K562 (cell line): ENCODE results near the gene FOXI1. TPM values are rescaled to one million over a fixed set of nuclear protein-coding genes. Genes with fewer than 3 reads are reported as not detected.

Experiments used
- CC2D1A ChIP-seq: fragments of 450-650 bp; IDR thresholded peaks from 2 replicates; pipeline ENCODE4 v1.6.1; 2017; ENCODE audit warnings: mild to moderate bottlenecking
- GTF2E2 ChIP-seq: fragments of 200-800 bp; sonication (Bioruptor generic); IDR thresholded peaks from 2 replicates; pipeline ENCODE4 v1.6.1; 2016; ENCODE audit warnings: missing genetic modification characterization, missing compliant biosample characterization
- KHSRP ChIP-seq: fragments of 450-650 bp; IDR thresholded peaks from 2 replicates; pipeline ENCODE4 v1.6.1; 2017
- MEIS2 ChIP-seq: fragments of 450-650 bp; IDR thresholded peaks from 2 replicates; pipeline ENCODE4 v1.6.1; 2014; ENCODE audit warnings: mild to moderate bottlenecking; ENCODE audit not compliant: partially characterized antibody
- NBN ChIP-seq: fragments of 450-650 bp; IDR thresholded peaks from 2 replicates; pipeline ENCODE4 v1.6.1; 2016; ENCODE audit warnings: low read depth, mild to moderate bottlenecking
- NCOA6 ChIP-seq: fragments of 450-650 bp; IDR thresholded peaks from 2 replicates; pipeline ENCODE4 v1.6.1; 2017; ENCODE audit warnings: mild to moderate bottlenecking
- NEUROD1 ChIP-seq: fragments of 150-350 bp; IDR thresholded peaks from 2 replicates; pipeline ENCODE4 v1.6.1; 2014; ENCODE audit warnings: borderline replicate concordance, low read length, low read depth; ENCODE audit not compliant: partially characterized antibody
- NR4A1 ChIP-seq, 2 experiments: fragments of 250-450 bp in 1 of 2; fragments of 450-650 bp in 1 of 2; sonication (Bioruptor Pico) in 1 of 2; IDR thresholded peaks; 2 replicates each; pipeline versions ENCODE4 v1.4.0 to v1.6.1; 2016 to 2020; ENCODE audit warnings: mild to moderate bottlenecking in 2 of 2, missing compliant biosample characterization in 1 of 2, missing genetic modification characterization in 1 of 2, moderate library complexity in 1 of 2
- PTBP1 ChIP-seq: fragments of 200-400 bp; formaldehyde crosslinking; IDR thresholded peaks from 2 replicates; pipeline ENCODE4 v1.6.1; 2017; ENCODE audit warnings: low read depth, low read length
- SMAD1 ChIP-seq: fragments of 150-350 bp; IDR thresholded peaks from 2 replicates; pipeline ENCODE4 v1.6.1; 2014; ENCODE audit warnings: low read length, low read depth; ENCODE audit not compliant: partially characterized antibody
- TCF3 ChIP-seq: sonication (generic); formaldehyde crosslinking; IDR thresholded peaks from 2 replicates; pipeline ENCODE4 v1.4.0; 2020; ENCODE audit warnings: mild to moderate bottlenecking, missing genetic modification reagents
- TEAD2 ChIP-seq: fragments of 450-650 bp; IDR thresholded peaks from 2 replicates; pipeline ENCODE4 v1.6.1; 2016; ENCODE audit warnings: missing genetic modification characterization, control low read depth, missing compliant biosample characterization
- ZBTB12 ChIP-seq: fragments of 250-450 bp; sonication (Bioruptor Pico); IDR thresholded peaks from 2 replicates; pipeline ENCODE4 v1.4.0; 2020
- ZNF518B ChIP-seq: fragments of 250-450 bp; sonication (Bioruptor Pico); IDR thresholded peaks from 2 replicates; pipeline ENCODE4 v1.5.0; 2021; ENCODE audit warnings: mild to moderate bottlenecking, moderate library complexity
- ZNF57 ChIP-seq: fragments of 450-650 bp; formaldehyde crosslinking; IDR thresholded peaks from 2 replicates; pipeline ENCODE4 v1.4.0; 2020; ENCODE audit warnings: mild to moderate bottlenecking, moderate library complexity
- polyA plus RNA-seq, 8 experiments: library from polyadenylated mRNA; depleted of rRNA in 4 of 8; stranded (reverse) in 5 of 8; unstranded in 3 of 8; fragments of >200 nt; fragmentation: Nextera tagmentation in 2 of 8; fragmentation: Illumina TruSeq in 1 of 8; extraction: Ambion mirVana in 2 of 8; extraction: Trizol in 1 of 8; gene quantifications; 2 replicates each; pipeline versions ENCODE4 v1.2.1 to v1.2.3, GENCODE V29; 2011 to 2014; ENCODE audit warnings: inconsistent platforms in 1 of 8, missing spikeins in 1 of 8
- total RNA-seq, 7 experiments: library from RNA; depleted of rRNA in 6 of 7; stranded (reverse); fragments of >200 nt in 6 of 7; fragmentation: Illumina TruSeq in 2 of 7; extraction: Trizol in 2 of 7; gene quantifications; 2 replicates each; pipeline versions ENCODE4 v1.2.1 to v1.2.3, GENCODE V29; 2011 to 2021; ENCODE audit warnings: low replicate concordance in 1 of 7
- TF ChIP-seq, protein P1 (sequence below): fragments of 450-650 bp; formaldehyde crosslinking; IDR thresholded peaks from 2 replicates; pipeline ENCODE4 v1.4.0; 2020; ENCODE audit warnings: mild to moderate bottlenecking, moderate library complexity
- TF ChIP-seq, protein P2 (sequence below): fragments of 150-350 bp; conservative IDR thresholded peaks from 2 replicates; pipeline ENCODE4 v1.6.1; 2014; ENCODE audit warnings: low read length

The FOXI1 gene
- total and polyA plus RNA-seq, 9 of the 15 experiments (the other 6 are each of a cell fraction or from before 2014, with no cell fraction given): not detected

DNA sequence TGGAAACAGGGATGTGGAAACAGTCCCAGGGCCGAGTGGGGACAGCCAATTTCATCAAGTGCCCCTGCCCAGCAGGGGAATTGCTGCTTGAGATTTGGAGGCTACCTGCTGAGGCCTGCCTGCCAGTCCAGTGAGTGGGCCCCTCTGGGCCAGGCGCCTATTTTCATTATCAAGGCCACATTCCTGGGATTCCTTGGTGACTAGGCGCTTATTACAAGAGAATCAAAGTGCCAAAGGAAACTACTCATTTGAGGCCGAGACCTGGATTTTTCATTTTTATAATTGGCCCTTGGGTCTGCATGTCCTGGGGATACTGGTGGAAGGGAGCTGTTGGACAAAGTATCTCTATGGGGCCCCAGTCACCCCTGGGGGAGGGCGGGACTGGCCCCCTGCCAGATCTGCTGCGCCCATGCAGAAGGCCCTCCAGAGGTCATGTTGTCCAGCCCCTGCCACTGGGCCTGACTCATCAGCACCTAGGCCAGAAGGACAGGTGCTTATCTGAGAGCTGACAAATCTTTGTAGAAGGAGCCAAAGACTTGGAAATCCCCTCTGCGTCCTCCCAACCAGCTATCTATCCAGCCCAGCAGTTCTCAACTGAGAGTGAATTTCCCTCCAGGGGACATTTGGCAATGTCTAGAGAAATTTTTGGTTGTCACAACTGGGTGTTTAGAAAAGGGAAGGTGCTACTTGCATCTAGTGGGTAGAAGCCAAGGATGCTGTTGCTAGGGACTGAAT, 45.6 kb downstream of the FOXI1 start (continued):
- TF ChIP-seq PTBP1: 0 out of 2 replicates have a peak, but pooled peaks have one; percentile 52
- peak; percentile 86 for TF ChIP-seq TEAD2
- TF ChIP-seq GTF2E2: no peak
- TF ChIP-seq ZNF518B (CRISPR knock-in tag): no peak
- no peak for TF ChIP-seq NBN
- TF ChIP-seq ZBTB12: no peak
- TF ChIP-seq NCOA6: no peak
- TF ChIP-seq CC2D1A: peak; percentile 92; the same call in 1 of the 2 replicates
- no peak for TF ChIP-seq ZNF57 (CRISPR knock-in tag)
- peak; percentile 82 for TF ChIP-seq MEIS2
- TF ChIP-seq NEUROD1: peak; percentile 70
- peak; percentile 99 for TF ChIP-seq TCF3 (CRISPR knock-in tag)
- TF ChIP-seq, protein P1, sequence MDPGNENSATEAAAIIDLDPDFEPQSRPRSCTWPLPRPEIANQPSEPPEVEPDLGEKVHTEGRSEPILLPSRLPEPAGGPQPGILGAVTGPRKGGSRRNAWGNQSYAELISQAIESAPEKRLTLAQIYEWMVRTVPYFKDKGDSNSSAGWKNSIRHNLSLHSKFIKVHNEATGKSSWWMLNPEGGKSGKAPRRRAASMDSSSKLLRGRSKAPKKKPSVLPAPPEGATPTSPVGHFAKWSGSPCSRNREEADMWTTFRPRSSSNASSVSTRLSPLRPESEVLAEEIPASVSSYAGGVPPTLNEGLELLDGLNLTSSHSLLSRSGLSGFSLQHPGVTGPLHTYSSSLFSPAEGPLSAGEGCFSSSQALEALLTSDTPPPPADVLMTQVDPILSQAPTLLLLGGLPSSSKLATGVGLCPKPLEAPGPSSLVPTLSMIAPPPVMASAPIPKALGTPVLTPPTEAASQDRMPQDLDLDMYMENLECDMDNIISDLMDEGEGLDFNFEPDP: no peak
- TF ChIP-seq SMAD1: peak; percentile 78
- peak; percentile 62 for TF ChIP-seq KHSRP
- no peak for TF ChIP-seq NR4A1 (CRISPR knock-in tag; IDR thresholded peaks at IDR 0.05)
- peak; percentile 84 for TF ChIP-seq NR4A1 (tag; IDR thresholded peaks at IDR 0.05)
- TF ChIP-seq, protein P2, sequence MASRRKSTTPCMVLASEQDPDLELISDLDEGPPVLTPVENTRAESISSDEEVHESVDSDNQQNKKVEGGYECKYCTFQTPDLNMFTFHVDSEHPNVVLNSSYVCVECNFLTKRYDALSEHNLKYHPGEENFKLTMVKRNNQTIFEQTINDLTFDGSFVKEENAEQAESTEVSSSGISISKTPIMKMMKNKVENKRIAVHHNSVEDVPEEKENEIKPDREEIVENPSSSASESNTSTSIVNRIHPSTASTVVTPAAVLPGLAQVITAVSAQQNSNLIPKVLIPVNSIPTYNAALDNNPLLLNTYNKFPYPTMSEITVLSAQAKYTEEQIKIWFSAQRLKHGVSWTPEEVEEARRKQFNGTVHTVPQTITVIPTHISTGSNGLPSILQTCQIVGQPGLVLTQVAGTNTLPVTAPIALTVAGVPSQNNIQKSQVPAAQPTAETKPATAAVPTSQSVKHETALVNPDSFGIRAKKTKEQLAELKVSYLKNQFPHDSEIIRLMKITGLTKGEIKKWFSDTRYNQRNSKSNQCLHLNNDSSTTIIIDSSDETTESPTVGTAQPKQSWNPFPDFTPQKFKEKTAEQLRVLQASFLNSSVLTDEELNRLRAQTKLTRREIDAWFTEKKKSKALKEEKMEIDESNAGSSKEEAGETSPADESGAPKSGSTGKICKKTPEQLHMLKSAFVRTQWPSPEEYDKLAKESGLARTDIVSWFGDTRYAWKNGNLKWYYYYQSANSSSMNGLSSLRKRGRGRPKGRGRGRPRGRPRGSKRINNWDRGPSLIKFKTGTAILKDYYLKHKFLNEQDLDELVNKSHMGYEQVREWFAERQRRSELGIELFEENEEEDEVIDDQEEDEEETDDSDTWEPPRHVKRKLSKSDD: no peak
